Ishikawa (cell line): ENCODE data around the gene KIZ.

ENCODE experiments used
- CEBPB ChIP-seq: IDR thresholded peaks from 2 replicates; pipeline ENCODE4 v1.6.1; 2012
- MAX ChIP-seq: IDR thresholded peaks from 2 replicates; pipeline ENCODE4 v1.6.1; 2012
- TEAD4 ChIP-seq: IDR thresholded peaks from 2 replicates; pipeline ENCODE4 v1.6.1; 2012

GRCh38 chr20:21265261-21266190 is 139.6 kb downstream of the KIZ start:
- TF ChIP-seq CEBPB (no peak), TEAD4 (no peak), MAX (no peak)
